ENCODE measurements around the gene AKAP5. TPM values are rescaled to one million over a fixed set of nuclear protein-coding genes. Genes with fewer than 3 reads are reported as not detected.

The AKAP5 gene
- total and polyA plus RNA-seq, 2 donors (not counting 1 experiment from before 2014, with no cell fraction given), result 0.21 to 1.4 TPM

- Histone ChIP-seq H3K36me3 (replicated peaks in 1 of 2; ENCODE audit: control extremely low read depth in 1 of 2, control insufficient read depth in 1 of 2, extremely low read depth in 1 of 2, insufficient read depth in 2 of 2, low read length in 1 of 2) (peaks cover 0 to 4% of the 10 kb centered on the region in 2 experiments), H4K20me1 (ENCODE audit: control insufficient read depth, insufficient read depth, low read length, poor library complexity, severe bottlenecking) (no peaks in the 10 kb centered on the region), H3K27me3 (replicated peaks in 1 of 4; ENCODE audit: control extremely low read depth in 1 of 4, control insufficient read depth in 3 of 4, insufficient read depth in 4 of 4, low read length in 3 of 4) (no peaks in the 10 kb centered on the region), H2AFZ (ENCODE audit: insufficient read depth, low read depth, low read length, poor library complexity, severe bottlenecking) (peak overlapping the region; percentile 84), H3K4me2 (replicated peaks; ENCODE audit: low read depth, low read length, poor library complexity, severe bottlenecking) (peak overlapping the region; percentile 91), H3K79me2 (ENCODE audit: control insufficient read depth, insufficient read depth, low read length) (no peaks in the 10 kb centered on the region), H3K4me3 (ENCODE audit: control extremely low read depth in 1 of 5, extremely low read depth in 1 of 5, insufficient read depth in 1 of 5, low read depth in 2 of 5, low read length in 4 of 5) (peak overlapping the region; percentile 28 to 80 (median 62)), H3K9me3 (ENCODE audit: control extremely low read depth in 1 of 3, control insufficient read depth in 2 of 3, insufficient read depth in 1 of 3, low read length in 2 of 3) (no peaks in the 10 kb centered on the region), H3K4me1 (ENCODE audit: control insufficient read depth in 2 of 2, insufficient read depth in 2 of 2, low read length in 2 of 2) (peaks cover 36 to 38% of the 10 kb centered on the region in 2 donors), H3K9ac (ENCODE audit: low read length) (peak overlapping the region; percentile 79), H3K27ac (ENCODE audit: low read length in 2 of 2) (peak overlapping the region; percentile 36 to 61)
- DNase-seq (no peak), ATAC-seq (ENCODE audit: low read depth) (peak; percentile 3)
- intact Hi-C loops (cut with micrococcal nuclease), result loop anchor here (2.0 to 5.0 kb wide), 2 partner anchors 21 to 129 kb away; no protein-coding TSS in a partner anchor
- ChIA-PET POLR2A (interaction anchor here (1.3 to 1.7 kb wide), 2 partner anchors 37 to 38 kb away, joined by 3 to 6 read pairs; partner anchors contain the start of gene ZBTB1), CTCF (interaction anchor here (0.6 to 2.6 kb wide), 12 partner anchors 9 to 162 kb away, joined by 3 to 29 read pairs (median 4); no protein-coding TSS in a partner anchor)
- peaks cover 57% of the 10 kb centered on the region for H3K4me1 Mint-ChIP-seq
- peak overlapping the region; percentile 88 for H3K4me3 Mint-ChIP-seq
- H3K27me3 Mint-ChIP-seq, result no peaks in the 10 kb centered on the region
- 13% methylated on average over 10 of the region's 15 CpGs for WGBS (ENCODE audit: insufficient coverage)
- no peaks in the 10 kb centered on the region for H3K9me3 Mint-ChIP-seq (ENCODE audit: insufficient read depth)
- H3K27ac Mint-ChIP-seq, result peak overlapping the region; percentile 82
- TF ChIP-seq CTCF (IDR thresholded peaks at IDR 0.05) (no peak), EZH2 (IDR thresholded peaks at IDR 0.05; ENCODE audit: borderline replicate concordance, insufficient read depth, low read depth, low read length, poor library complexity, severe bottlenecking) (no peak)
Measured at GRCh38 chr14:64465831-64466554, 694 bp downstream of the AKAP5 start.

- peaks cover 0 to 4% of the 10 kb centered on the region in 2 experiments for H3K36me3 ChIP-seq (replicated peaks in 1 of 2; ENCODE audit: control extremely low read depth in 1 of 2, control insufficient read depth in 1 of 2, extremely low read depth in 1 of 2, insufficient read depth in 2 of 2, low read length in 1 of 2)
- no peak overlapping the region for H3K9ac ChIP-seq (ENCODE audit: low read length)
- WGBS (ENCODE audit: insufficient coverage), result 100% methylated on average over 1 of the region's 3 CpGs
- DNase-seq (no peak), ATAC-seq (ENCODE audit: low read depth) (no peak)
- H3K79me2 ChIP-seq (ENCODE audit: control insufficient read depth, insufficient read depth, low read length), result no peaks in the 10 kb centered on the region
- no peaks in the 10 kb centered on the region for H3K27me3 Mint-ChIP-seq
- H2AFZ ChIP-seq (ENCODE audit: insufficient read depth, low read depth, low read length, poor library complexity, severe bottlenecking), result no peak overlapping the region
- H3K27ac Mint-ChIP-seq, result no peak overlapping the region
- TF ChIP-seq CTCF (IDR thresholded peaks at IDR 0.05) (no peak), EZH2 (IDR thresholded peaks at IDR 0.05; ENCODE audit: borderline replicate concordance, insufficient read depth, low read depth, low read length, poor library complexity, severe bottlenecking) (no peak)
- peak overlapping the region; percentile 2 for H3K4me3 Mint-ChIP-seq
- H3K27me3 ChIP-seq (replicated peaks in 1 of 4; ENCODE audit: control extremely low read depth in 1 of 4, control insufficient read depth in 3 of 4, insufficient read depth in 4 of 4, low read length in 3 of 4), result no peaks in the 10 kb centered on the region
- H3K4me2 ChIP-seq (replicated peaks; ENCODE audit: low read depth, low read length, poor library complexity, severe bottlenecking), result no peak overlapping the region
- no peaks in the 10 kb centered on the region for H3K9me3 ChIP-seq (ENCODE audit: control extremely low read depth in 1 of 3, control insufficient read depth in 2 of 3, insufficient read depth in 1 of 3, low read length in 2 of 3)
- no peak overlapping the region for H3K4me3 ChIP-seq (ENCODE audit: control extremely low read depth in 1 of 5, extremely low read depth in 1 of 5, insufficient read depth in 1 of 5, low read depth in 2 of 5, low read length in 4 of 5)
- ChIA-PET POLR2A (interaction anchor here (1.7 kb wide), 1 partner anchor 36 kb away, joined by 3 read pairs; no protein-coding TSS in a partner anchor), CTCF (interaction anchor here (0.8 to 2.6 kb wide), 7 partner anchors 11 to 121 kb away, joined by 3 to 29 read pairs (median 5); no protein-coding TSS in a partner anchor)
- no peak overlapping the region for H3K27ac ChIP-seq (ENCODE audit: low read length in 2 of 2)
- H3K9me3 Mint-ChIP-seq (ENCODE audit: insufficient read depth), result no peaks in the 10 kb centered on the region
- intact Hi-C loops (cut with micrococcal nuclease), result loop anchor here (5.0 kb wide), 1 partner anchor 130 kb away; no protein-coding TSS in a partner anchor
- H3K4me1 ChIP-seq (ENCODE audit: control insufficient read depth in 2 of 2, insufficient read depth in 2 of 2, low read length in 2 of 2), result peaks cover 36 to 37% of the 10 kb centered on the region in 2 donors
- H4K20me1 ChIP-seq (ENCODE audit: control insufficient read depth, insufficient read depth, low read length, poor library complexity, severe bottlenecking), result no peaks in the 10 kb centered on the region
- peaks cover 59% of the 10 kb centered on the region for H3K4me1 Mint-ChIP-seq
Measured at GRCh38 chr14:64467101-64467500, 1.8 kb downstream of the AKAP5 start.
